GM12878 (cell line): Measurements from ENCODE around the gene SPCS1. TPM values are rescaled to one million over a fixed set of nuclear protein-coding genes. Genes with fewer than 3 reads are reported as not detected.

Experiments
- ATAC-seq: fragments of 200-7000 bp; cut with Tn5 transposase; 3 replicates; pipeline ENCODE4 v1.9.1; 2020; ENCODE audit warnings: mild to moderate bottlenecking, moderate library complexity
- BruUV-seq: library from RNA; stranded (reverse); fragments of 400-500 nt; replicated peaks from 2 replicates; lab custom pipeline; 2021; lab: Mats Ljungman, UMichigan
- CTCF ChIA-PET: fragments of 300-600 bp; sonication (Branson Sonifier 250); formaldehyde crosslinking; extraction: SDS; loops from one replicate; lab custom pipeline; 2021; ENCODE audit warnings: inconsistent platforms; lab: Yijun Ruan, JAX
- POLR2A ChIA-PET: fragments of 350-600 bp; formaldehyde crosslinking; extraction: SDS; loops from one replicate; lab custom pipeline; 2021; ENCODE audit warnings: inconsistent platforms; lab: Charles Lee
- RAD21 ChIA-PET: fragments of 300-600 bp; sonication (Branson Sonifier 250); formaldehyde crosslinking; loops from one replicate; lab custom pipeline; 2023; ENCODE audit warnings: antibody characterized with exemption; ENCODE audit not compliant: unreplicated experiment; lab: Charles Lee
- SMC1A ChIA-PET: fragments of 300-600 bp; sonication (Branson Sonifier 250); formaldehyde crosslinking; loops from one replicate; lab custom pipeline; 2023; ENCODE audit not compliant: unreplicated experiment, uncharacterized antibody; lab: Charles Lee
- DNase-seq: peaks from one replicate; pipeline ENCODE4 v3.0.0-alpha.2; 2011; ENCODE audit warnings: low read depth, low spot score
- FAIRE-seq: peaks from 3 replicates; lab custom pipeline; 2011; peaks lifted over from hg19 to GRCh38; lab: Jason Lieb, UNC
- H2AFZ ChIP-seq: 2 replicates; pipeline ENCODE4 v1.6.0; 2011; ENCODE audit warnings: low read depth, low read length, control low read depth; ENCODE audit not compliant: control insufficient read depth
- H3K27ac ChIP-seq: 2 replicates; pipeline ENCODE4 v1.5.1; 2011; ENCODE audit warnings: control low read depth; ENCODE audit not compliant: control insufficient read depth, insufficient read depth
- H3K27me3 ChIP-seq, 2 experiments: replicated peaks in 1 of 2; 2 replicates each; pipeline versions ENCODE4 v1.6.0 to v1.6.1; 2011; ENCODE audit warnings: low read length in 1 of 2; ENCODE audit not compliant: control insufficient read depth in 2 of 2, insufficient read depth in 2 of 2
- H3K36me3 ChIP-seq, 2 experiments: 2 replicates each; pipeline ENCODE4 v1.5.1; 2011; ENCODE audit warnings: low read length in 1 of 2; ENCODE audit not compliant: control insufficient read depth in 2 of 2, insufficient read depth in 2 of 2
- H3K4me1 ChIP-seq: 2 replicates; pipeline ENCODE4 v1.6.1; 2011; ENCODE audit warnings: mild to moderate bottlenecking, low read length, moderate library complexity, mixed read lengths; ENCODE audit not compliant: control insufficient read depth, insufficient read depth
- H3K4me2 ChIP-seq: 2 replicates; pipeline ENCODE4 v1.6.0; 2011; ENCODE audit warnings: control low read depth; ENCODE audit not compliant: control insufficient read depth, insufficient read depth
- H3K4me3 ChIP-seq: fragments of 200-600 bp; sonication (generic); 2 replicates; pipeline ENCODE4 v1.5.1; 2016
- H3K79me2 ChIP-seq: 2 replicates; pipeline ENCODE4 v1.6.0; 2011; ENCODE audit warnings: low read length; ENCODE audit not compliant: control insufficient read depth, insufficient read depth
- H3K9ac ChIP-seq: 2 replicates; pipeline ENCODE4 v1.8.0; 2011; ENCODE audit warnings: low read length, control low read depth, mixed read lengths; ENCODE audit not compliant: control insufficient read depth, insufficient read depth
- H3K9me3 ChIP-seq: replicated peaks from 3 replicates; pipeline ENCODE4 v1.5.1; 2011; ENCODE audit warnings: mild to moderate bottlenecking, low read length; ENCODE audit not compliant: control insufficient read depth, insufficient read depth
- H4K20me1 ChIP-seq: 2 replicates; pipeline ENCODE4 v1.6.0; 2011; ENCODE audit not compliant: control insufficient read depth, insufficient read depth
- IKZF2 ChIP-seq, 2 experiments: fragments of 450-650 bp; IDR thresholded peaks; 2 replicates each; pipeline ENCODE4 v1.6.1; 2017; ENCODE audit warnings: mild to moderate bottlenecking in 2 of 2, moderate library complexity in 2 of 2
- IRF3 ChIP-seq: fragments of 450-650 bp; IDR thresholded peaks from 2 replicates; pipeline ENCODE4 v1.6.1; 2014; ENCODE audit warnings: mild to moderate bottlenecking
- MYB ChIP-seq: fragments of 150-350 bp; IDR thresholded peaks from 2 replicates; pipeline ENCODE4 v1.6.1; 2014; ENCODE audit warnings: mild to moderate bottlenecking, low read depth, low read length, borderline replicate concordance
- NBN ChIP-seq: fragments of 450-650 bp; IDR thresholded peaks from 2 replicates; pipeline ENCODE4 v1.6.1; 2016
- NFIC ChIP-seq: IDR thresholded peaks from 2 replicates; pipeline ENCODE4 v1.6.1; 2012; ENCODE audit warnings: low read depth, mild to moderate bottlenecking, inconsistent platforms, low read length, moderate library complexity
- ZNF622 ChIP-seq: fragments of 450-650 bp; IDR thresholded peaks from 2 replicates; pipeline ENCODE4 v1.6.1; 2017; ENCODE audit warnings: mild to moderate bottlenecking, inconsistent platforms
- WGBS: methylation state at CpG from one replicate; pipeline ENCODE4 v1.1.6; 2016; ENCODE audit warnings: low lambda C conversion rate; ENCODE audit not compliant: insufficient replicate concordance, insufficient coverage; ENCODE audit errors: missing lambda C conversion rate; 5-methylcytosine and 5-hydroxymethylcytosine counted together
- in situ Hi-C: fragments of 300-500 bp; cut with MboI; formaldehyde crosslinking; loops from 9 replicates; pipeline ENCODE4 v1.14.3; 2018; ENCODE audit warnings: mixed read lengths
- intact Hi-C: fragments of 100-400 bp; cut with micrococcal nuclease; formaldehyde crosslinking; loops from one replicate; pipeline ENCODE4 v1.14.2; 2022; ENCODE audit not compliant: unreplicated experiment
- polyA plus RNA-seq, 11 experiments: library from polyadenylated mRNA; depleted of rRNA in 4 of 11; unstranded in 6 of 11; stranded (reverse) in 5 of 11; fragments of >200 nt; fragmentation: Nextera tagmentation in 4 of 11; fragmentation: Illumina TruSeq in 1 of 11; extraction: Ambion mirVana in 4 of 11; extraction: Trizol in 1 of 11; gene quantifications; 1 replicate in 1 of 11; 2 replicates in 10 of 11; pipeline versions ENCODE4 v1.2.1 to v1.2.3, GENCODE V29; 2011 to 2016; ENCODE audit warnings: inconsistent platforms in 2 of 11, missing spikeins in 2 of 11, low read depth in 1 of 11
- total RNA-seq, 4 experiments: library from RNA; depleted of rRNA in 3 of 4; stranded (reverse); fragments of >200 nt in 3 of 4; fragmentation: Illumina TruSeq in 1 of 4; extraction: Trizol in 1 of 4; gene quantifications; 2 replicates each; pipeline versions ENCODE4 v1.2.1 to v1.2.3, GENCODE V29; 2013 to 2021

SPCS1 gene
- total and polyA plus RNA-seq, 10 of the 15 experiments (the other 5 are each of a cell fraction or from before 2014, with no cell fraction given), result 107 to 994 (median 233) TPM

GRCh38 chr3:52683611-52684010 is 22.3 kb upstream of the SPCS1 start:
- intact Hi-C loops, result loop anchor here (10.0 kb wide), 1 partner anchor 229 kb away; the partner anchor contains the start of genes NISCH and TNNC1
- H3K4me3 ChIP-seq, result peak overlapping the region; percentile 79; the same call in 1 of the 2 replicates
- RAD21 ChIA-PET, result interaction anchor here (1.7 kb wide), 1 partner anchor 13 kb away, joined by 6 read pairs; no protein-coding TSS in a partner anchor
- no peak overlapping the region; the same call in 1 of the 2 replicates for H3K4me2 ChIP-seq
- no peaks in the 10 kb centered on the region for H3K9me3 ChIP-seq
- POLR2A ChIA-PET, result no interaction called here
- H2AFZ ChIP-seq, result no peak overlapping the region
- BruUV-seq, result no TSS peak
- no peaks in the 10 kb centered on the region for H4K20me1 ChIP-seq
- in situ Hi-C loops, result no loop called here
- DNase-seq (no peak), ATAC-seq (no peak), FAIRE-seq (no peak)
- TF ChIP-seq NFIC, result no peak
- no peak for TF ChIP-seq IRF3
- no peak for TF ChIP-seq NBN
- TF ChIP-seq ZNF622, result no peak
- no peak for TF ChIP-seq MYB
- TF ChIP-seq IKZF2 (IDR thresholded peaks at IDR 0.05), result no peak
- peaks cover 29% of the 10 kb centered on the region for H3K4me1 ChIP-seq
- peaks cover 90% of the 10 kb centered on the region for H3K79me2 ChIP-seq
- peaks cover 4 to 25% of the 10 kb centered on the region in 2 experiments for H3K36me3 ChIP-seq
- peak overlapping the region; percentile 35; the same call in 1 of the 2 replicates for H3K27ac ChIP-seq
- H3K27me3 ChIP-seq, result no peaks in the 10 kb centered on the region
- CTCF ChIA-PET, result interaction anchor here (0.7 to 2.2 kb wide), 2 partner anchors 12 to 225 kb away, joined by 3 to 9 read pairs; no protein-coding TSS in a partner anchor
- 100% methylated on average over 6 of the region's 6 CpGs for WGBS
- SMC1A ChIA-PET, result interaction anchor here (0.7 to 1.9 kb wide), 3 partner anchors 13 to 24 kb away, joined by 4 to 8 read pairs (median 4); no protein-coding TSS in a partner anchor
- H3K9ac ChIP-seq, result no peak overlapping the region
